Measurements from ENCODE around the gene TRPV2. TPM values are rescaled to one million over a fixed set of nuclear protein-coding genes. Genes with fewer than 3 reads are reported as not detected.

The TRPV2 gene
- total RNA-seq, 1 donor: 71.3 TPM

DNA sequence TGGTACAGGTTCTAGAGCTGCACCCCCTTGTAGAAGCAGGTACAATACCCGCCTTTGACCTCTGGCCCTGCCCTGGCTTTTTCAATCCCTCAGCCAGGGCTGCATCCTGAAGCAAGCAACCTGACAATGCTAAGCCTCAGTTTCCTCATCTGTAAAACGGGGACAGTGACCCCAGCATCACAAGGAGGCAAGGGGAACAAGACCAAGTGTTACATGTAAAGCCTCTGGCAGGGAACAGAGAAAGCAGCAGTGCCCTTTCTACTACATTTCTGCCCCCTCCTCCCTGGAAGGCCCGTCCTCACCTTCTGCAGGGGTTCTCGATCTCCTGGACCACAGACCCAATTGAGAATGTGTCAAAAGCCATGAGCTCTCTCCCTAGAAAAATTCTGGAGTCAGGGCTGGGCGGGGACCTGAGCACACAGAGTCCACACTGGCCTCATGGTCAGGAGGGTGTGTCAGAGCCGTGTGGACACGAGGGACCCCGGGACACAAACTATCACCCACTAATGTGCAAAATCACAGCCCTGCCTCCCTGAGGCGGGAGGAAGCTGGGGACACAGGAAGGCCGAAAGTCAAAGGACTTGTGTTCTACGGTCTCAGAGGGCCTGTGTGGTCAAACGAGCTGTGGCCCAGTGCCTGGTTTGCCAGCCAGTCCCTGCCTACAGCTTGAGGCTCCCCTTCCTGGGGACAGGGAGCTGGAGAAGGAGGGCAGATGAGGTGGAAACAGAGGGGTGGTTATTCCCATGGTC lies 49.1 kb downstream of the TRPV2 start:
- Histone ChIP-seq H3K27ac (ENCODE audit: low read depth, low read length) (no peak overlapping the region), H3K9me3 (ENCODE audit: low read depth, low read length) (no peaks in the 10 kb centered on the region), H2AFZ (ENCODE audit: low read length) (no peak overlapping the region), H3K4me2 (ENCODE audit: insufficient read depth, low read length) (no peak overlapping the region), H3K27me3 (ENCODE audit: insufficient read depth, low read length) (no peaks in the 10 kb centered on the region), H3K4me3 (ENCODE audit: insufficient read depth, low read length) (no peak overlapping the region), H3K79me2 (ENCODE audit: insufficient read depth, low read length) (no peaks in the 10 kb centered on the region), H4K20me1 (ENCODE audit: insufficient read depth, low read length) (peaks cover 15% of the 10 kb centered on the region), H3K36me3 (ENCODE audit: insufficient read depth, low read length) (peaks cover 6% of the 10 kb centered on the region), H3K4me1 (ENCODE audit: insufficient read depth, low read length) (no peaks in the 10 kb centered on the region)
- DNase-seq (ENCODE audit: insufficient read length, low spot score, missing footprints): peak; percentile 77
- TF ChIP-seq, protein P1, sequence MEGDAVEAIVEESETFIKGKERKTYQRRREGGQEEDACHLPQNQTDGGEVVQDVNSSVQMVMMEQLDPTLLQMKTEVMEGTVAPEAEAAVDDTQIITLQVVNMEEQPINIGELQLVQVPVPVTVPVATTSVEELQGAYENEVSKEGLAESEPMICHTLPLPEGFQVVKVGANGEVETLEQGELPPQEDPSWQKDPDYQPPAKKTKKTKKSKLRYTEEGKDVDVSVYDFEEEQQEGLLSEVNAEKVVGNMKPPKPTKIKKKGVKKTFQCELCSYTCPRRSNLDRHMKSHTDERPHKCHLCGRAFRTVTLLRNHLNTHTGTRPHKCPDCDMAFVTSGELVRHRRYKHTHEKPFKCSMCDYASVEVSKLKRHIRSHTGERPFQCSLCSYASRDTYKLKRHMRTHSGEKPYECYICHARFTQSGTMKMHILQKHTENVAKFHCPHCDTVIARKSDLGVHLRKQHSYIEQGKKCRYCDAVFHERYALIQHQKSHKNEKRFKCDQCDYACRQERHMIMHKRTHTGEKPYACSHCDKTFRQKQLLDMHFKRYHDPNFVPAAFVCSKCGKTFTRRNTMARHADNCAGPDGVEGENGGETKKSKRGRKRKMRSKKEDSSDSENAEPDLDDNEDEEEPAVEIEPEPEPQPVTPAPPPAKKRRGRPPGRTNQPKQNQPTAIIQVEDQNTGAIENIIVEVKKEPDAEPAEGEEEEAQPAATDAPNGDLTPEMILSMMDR (IDR thresholded peaks at IDR 0.05; ENCODE audit: extremely low read depth, low read depth, low read length): no peak

DNA sequence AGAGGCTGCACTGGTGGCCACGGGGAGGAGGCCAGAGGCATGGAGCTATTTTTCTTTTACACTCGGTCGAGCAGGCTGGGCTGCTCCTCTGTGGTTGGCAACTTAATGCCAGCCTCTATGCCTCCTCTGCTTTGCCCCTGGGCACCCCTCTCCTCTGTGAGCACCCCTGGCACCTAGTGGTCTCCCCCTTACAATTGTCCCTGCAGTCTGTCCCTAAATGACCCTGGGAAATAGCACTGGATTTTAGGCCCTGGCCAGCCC lies 49.6 kb downstream of the TRPV2 start:
- H3K36me3 ChIP-seq (ENCODE audit: insufficient read depth, low read length): peaks cover 6% of the 10 kb centered on the region
- no peak overlapping the region for H3K27ac ChIP-seq (ENCODE audit: low read depth, low read length)

DNA sequence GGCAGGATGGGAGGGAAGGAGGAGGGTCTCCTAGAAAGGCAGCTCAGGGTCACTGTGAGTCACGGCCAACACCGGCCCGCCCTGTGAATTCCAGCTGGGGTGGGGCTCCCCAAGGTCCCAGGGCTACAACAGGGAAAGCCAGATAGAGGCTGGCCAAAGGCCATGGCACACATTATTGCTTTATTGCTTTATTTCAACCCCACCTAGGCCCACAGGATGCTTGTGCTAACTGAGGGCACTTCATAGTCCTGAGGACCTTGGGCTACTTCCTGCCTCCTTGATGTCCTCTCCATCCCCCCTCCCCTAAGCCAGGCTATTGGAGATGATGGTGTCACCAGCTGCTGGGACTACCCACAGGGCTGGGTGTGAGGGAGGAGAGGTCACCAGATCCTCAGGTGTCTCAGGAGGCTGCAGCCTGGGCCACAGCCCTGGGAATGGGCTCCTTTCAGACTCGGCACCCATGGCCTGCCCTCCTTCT lies 50.5 kb downstream of the TRPV2 start:
- no peak overlapping the region for H3K4me2 ChIP-seq (ENCODE audit: insufficient read depth, low read length)
- H3K4me1 ChIP-seq (ENCODE audit: insufficient read depth, low read length): no peaks in the 10 kb centered on the region
- H3K27ac ChIP-seq (ENCODE audit: low read depth, low read length): no peak overlapping the region
- H4K20me1 ChIP-seq (ENCODE audit: insufficient read depth, low read length): peaks cover 13% of the 10 kb centered on the region
- H3K36me3 ChIP-seq (ENCODE audit: insufficient read depth, low read length): peaks cover 6% of the 10 kb centered on the region
- no peaks in the 10 kb centered on the region for H3K79me2 ChIP-seq (ENCODE audit: insufficient read depth, low read length)
- TF ChIP-seq, protein P1 (IDR thresholded peaks at IDR 0.05; ENCODE audit: extremely low read depth, low read depth, low read length): no peak
- DNase-seq (ENCODE audit: insufficient read length, low spot score, missing footprints): peak; percentile 74
- no peaks in the 10 kb centered on the region for H3K27me3 ChIP-seq (ENCODE audit: insufficient read depth, low read length)
- no peak overlapping the region for H2AFZ ChIP-seq (ENCODE audit: low read length)
- H3K9me3 ChIP-seq (ENCODE audit: low read depth, low read length): no peaks in the 10 kb centered on the region
- H3K4me3 ChIP-seq (ENCODE audit: insufficient read depth, low read length): no peak overlapping the region

More for the DNA sequence above, 49.6 kb downstream of the TRPV2 start:
- H3K4me2 ChIP-seq (ENCODE audit: insufficient read depth, low read length): no peak overlapping the region
- DNase-seq (ENCODE audit: insufficient read length, low spot score, missing footprints): peak; percentile 85
- H3K4me1 ChIP-seq (ENCODE audit: insufficient read depth, low read length): no peaks in the 10 kb centered on the region
- no peaks in the 10 kb centered on the region for H3K9me3 ChIP-seq (ENCODE audit: low read depth, low read length)
- peaks cover 15% of the 10 kb centered on the region for H4K20me1 ChIP-seq (ENCODE audit: insufficient read depth, low read length)
- H2AFZ ChIP-seq (ENCODE audit: low read length): no peak overlapping the region
- H3K27me3 ChIP-seq (ENCODE audit: insufficient read depth, low read length): no peaks in the 10 kb centered on the region
- H3K79me2 ChIP-seq (ENCODE audit: insufficient read depth, low read length): no peaks in the 10 kb centered on the region
- TF ChIP-seq, protein P1 (IDR thresholded peaks at IDR 0.05; ENCODE audit: extremely low read depth, low read depth, low read length): no peak
- H3K4me3 ChIP-seq (ENCODE audit: insufficient read depth, low read length): no peak overlapping the region

DNA sequence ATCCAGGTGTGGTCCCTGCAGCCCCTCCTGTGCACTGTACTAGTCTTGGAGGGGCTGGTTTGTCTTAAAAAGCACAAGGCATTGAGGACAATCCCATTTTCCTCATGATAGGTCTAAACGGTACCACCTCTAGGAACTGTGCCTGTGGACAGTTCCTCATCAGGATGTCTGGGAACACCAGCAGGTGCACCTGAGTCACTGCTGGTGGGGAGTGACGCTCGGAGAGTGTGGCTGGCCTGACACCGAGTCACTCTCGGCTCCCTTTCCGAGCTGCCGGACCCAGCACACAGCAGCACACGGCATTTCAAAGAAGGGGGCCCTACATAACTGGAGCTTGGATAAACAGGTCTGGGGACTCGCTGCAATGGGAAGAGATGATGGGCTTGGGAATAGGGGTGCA lies 51.0 kb downstream of the TRPV2 start:
- Histone ChIP-seq H3K27me3 (ENCODE audit: insufficient read depth, low read length) (no peaks in the 10 kb centered on the region), H3K9me3 (ENCODE audit: low read depth, low read length) (no peaks in the 10 kb centered on the region), H4K20me1 (ENCODE audit: insufficient read depth, low read length) (peaks cover 12% of the 10 kb centered on the region), H3K36me3 (ENCODE audit: insufficient read depth, low read length) (peaks cover 6% of the 10 kb centered on the region), H3K4me2 (ENCODE audit: insufficient read depth, low read length) (no peak overlapping the region), H3K4me3 (ENCODE audit: insufficient read depth, low read length) (no peak overlapping the region), H3K4me1 (ENCODE audit: insufficient read depth, low read length) (no peaks in the 10 kb centered on the region), H2AFZ (ENCODE audit: low read length) (no peak overlapping the region), H3K79me2 (ENCODE audit: insufficient read depth, low read length) (no peaks in the 10 kb centered on the region), H3K27ac (ENCODE audit: low read depth, low read length) (no peak overlapping the region)
- DNase-seq (ENCODE audit: insufficient read length, low spot score, missing footprints): no peak
- TF ChIP-seq, protein P1 (IDR thresholded peaks at IDR 0.05; ENCODE audit: extremely low read depth, low read depth, low read length): no peak

Data from osteoblast (primary cell).